ENCODE data around the gene BRD3.

The BRD3 gene

DNA sequence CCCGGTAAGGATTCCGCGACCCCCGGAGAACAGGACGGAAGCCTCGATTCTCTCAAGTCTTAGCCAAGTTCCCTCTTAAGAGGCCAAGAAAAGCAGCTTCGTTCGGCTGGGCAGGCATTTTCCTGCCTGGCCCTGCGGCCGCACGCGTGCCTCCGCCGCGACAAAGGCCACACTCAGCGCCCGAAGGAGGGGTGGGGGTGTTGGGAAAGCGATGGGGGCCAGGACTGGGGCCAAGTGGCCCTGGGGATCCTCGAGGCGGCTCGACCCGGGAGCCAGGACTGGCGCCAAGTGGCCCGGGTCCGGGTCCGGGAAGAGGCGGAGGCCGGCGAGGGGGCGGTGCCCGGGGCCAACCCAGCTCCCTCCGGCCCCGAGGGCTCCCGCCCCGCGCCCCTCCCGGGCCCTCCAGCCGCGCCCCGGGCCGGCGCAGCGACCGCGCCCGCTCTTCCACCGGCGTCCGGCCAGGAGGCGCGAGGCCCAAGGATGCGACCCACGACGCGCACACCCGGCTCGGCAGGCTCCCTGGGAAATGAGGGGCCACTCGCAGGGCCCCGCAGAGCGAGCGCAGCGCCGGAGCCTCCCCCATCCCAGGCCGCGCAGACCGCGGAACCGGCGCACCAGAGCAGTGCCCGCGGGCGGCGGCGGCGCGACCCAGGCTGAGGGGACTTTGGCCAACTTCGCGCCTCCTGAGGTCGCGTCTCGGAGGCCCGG, 76.5 kb downstream of the BRD3 start:
- no peak for TF ChIP-seq POLR2AphosphoS5 (IDR thresholded peaks at IDR 0.05; ENCODE audit: low read depth, low read length)
- TF ChIP-seq SIN3A (IDR thresholded peaks at IDR 0.05; ENCODE audit: borderline replicate concordance, insufficient read depth, low read length): 0 out of 2 replicates have a peak, but pooled peaks have one; percentile 7

DNA sequence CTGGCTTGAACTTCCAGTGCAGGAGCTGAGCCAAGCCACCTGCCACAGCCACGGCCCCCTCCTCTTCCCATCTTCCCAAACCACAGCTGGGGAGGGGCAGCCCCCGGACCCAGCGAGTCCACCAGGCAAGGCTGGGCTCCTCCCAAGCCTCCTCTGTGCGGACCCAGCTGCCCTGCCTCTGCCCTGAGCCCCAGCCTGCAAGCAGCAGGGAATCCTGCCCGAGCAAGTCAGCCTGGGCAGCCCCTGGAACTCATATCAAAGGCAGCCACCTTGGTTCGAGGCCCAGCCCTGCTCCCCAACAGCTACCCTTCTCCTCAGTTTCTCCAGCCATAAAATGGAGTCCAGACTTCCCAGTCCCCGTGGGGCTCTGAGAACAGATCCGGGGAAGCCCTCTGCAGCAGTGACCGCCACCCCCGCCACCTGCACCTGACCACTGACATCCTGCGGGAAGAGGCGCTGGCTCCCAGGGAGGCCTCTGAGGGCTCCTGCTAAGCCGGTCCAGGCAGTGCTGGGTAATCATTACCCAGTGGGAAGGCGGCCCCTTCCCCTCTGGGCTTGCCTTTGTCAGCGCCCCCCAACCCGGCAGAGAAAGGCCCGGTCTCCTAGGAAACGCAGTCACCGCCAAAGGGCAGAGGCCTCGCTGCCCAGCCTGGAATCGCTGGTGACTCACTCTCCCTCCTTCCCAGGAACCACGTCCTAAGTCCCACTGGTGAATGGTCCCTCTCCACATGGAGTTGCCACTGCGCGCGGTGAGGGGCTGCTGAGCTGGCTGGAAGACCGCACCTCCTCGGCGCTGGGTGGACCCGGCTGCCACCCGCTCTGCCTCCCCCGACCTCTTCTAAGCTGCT, 77.2 kb downstream of the BRD3 start:
- TF ChIP-seq POLR2AphosphoS5 (IDR thresholded peaks at IDR 0.05; ENCODE audit: low read depth, low read length): no peak

DNA sequence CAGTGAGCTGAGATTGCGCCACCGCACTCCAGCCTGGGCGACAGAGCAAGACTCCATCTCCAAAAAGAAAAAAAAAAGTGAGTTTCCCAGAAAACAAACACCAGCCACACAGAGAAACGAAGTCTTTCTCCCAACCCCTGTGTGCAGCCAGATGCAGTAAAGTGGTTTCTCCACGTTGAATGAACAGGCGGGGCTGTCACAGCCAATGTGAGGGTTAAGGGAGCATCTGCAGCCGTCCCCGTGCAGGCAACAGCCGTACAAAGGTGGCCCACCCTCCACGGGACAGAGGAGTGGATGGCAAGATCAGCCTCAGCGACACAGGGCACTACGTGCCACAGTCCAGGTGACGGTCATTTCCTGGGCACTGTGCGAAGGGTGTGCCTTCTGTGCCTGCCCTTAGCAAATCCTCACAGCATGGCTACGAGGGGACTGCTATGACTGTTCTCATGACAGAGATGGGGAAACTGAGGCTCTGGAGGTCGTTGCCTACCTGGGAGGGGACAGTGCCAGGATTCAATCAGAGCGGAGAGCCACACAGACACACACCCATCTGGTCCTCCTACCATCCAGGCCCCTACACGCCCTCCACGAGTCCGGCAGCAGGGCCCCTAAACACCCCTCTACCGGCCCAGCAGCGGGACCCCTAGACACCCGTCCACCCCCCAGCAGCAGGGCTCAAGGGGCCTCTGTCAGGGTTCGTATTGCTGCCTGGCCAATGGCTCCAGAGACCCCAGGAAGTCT, 78.0 kb downstream of the BRD3 start:
- TF ChIP-seq FOXP2 (optimal IDR thresholded peaks at IDR 0.05; ENCODE audit: borderline replicate concordance, extremely low read depth, extremely low read length, insufficient read depth): no peak
- TF ChIP-seq POLR2AphosphoS5 (IDR thresholded peaks at IDR 0.05; ENCODE audit: low read depth, low read length): no peak
- TF ChIP-seq, protein P1, sequence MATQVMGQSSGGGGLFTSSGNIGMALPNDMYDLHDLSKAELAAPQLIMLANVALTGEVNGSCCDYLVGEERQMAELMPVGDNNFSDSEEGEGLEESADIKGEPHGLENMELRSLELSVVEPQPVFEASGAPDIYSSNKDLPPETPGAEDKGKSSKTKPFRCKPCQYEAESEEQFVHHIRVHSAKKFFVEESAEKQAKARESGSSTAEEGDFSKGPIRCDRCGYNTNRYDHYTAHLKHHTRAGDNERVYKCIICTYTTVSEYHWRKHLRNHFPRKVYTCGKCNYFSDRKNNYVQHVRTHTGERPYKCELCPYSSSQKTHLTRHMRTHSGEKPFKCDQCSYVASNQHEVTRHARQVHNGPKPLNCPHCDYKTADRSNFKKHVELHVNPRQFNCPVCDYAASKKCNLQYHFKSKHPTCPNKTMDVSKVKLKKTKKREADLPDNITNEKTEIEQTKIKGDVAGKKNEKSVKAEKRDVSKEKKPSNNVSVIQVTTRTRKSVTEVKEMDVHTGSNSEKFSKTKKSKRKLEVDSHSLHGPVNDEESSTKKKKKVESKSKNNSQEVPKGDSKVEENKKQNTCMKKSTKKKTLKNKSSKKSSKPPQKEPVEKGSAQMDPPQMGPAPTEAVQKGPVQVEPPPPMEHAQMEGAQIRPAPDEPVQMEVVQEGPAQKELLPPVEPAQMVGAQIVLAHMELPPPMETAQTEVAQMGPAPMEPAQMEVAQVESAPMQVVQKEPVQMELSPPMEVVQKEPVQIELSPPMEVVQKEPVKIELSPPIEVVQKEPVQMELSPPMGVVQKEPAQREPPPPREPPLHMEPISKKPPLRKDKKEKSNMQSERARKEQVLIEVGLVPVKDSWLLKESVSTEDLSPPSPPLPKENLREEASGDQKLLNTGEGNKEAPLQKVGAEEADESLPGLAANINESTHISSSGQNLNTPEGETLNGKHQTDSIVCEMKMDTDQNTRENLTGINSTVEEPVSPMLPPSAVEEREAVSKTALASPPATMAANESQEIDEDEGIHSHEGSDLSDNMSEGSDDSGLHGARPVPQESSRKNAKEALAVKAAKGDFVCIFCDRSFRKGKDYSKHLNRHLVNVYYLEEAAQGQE (IDR thresholded peaks at IDR 0.05; ENCODE audit: insufficient read depth in 1 of 2, low read depth in 2 of 2, low read length in 2 of 2): no peak
- no peak for TF ChIP-seq SIN3A (IDR thresholded peaks at IDR 0.05; ENCODE audit: borderline replicate concordance, insufficient read depth, low read length)
- TF ChIP-seq TAF1 (IDR thresholded peaks at IDR 0.05; ENCODE audit: borderline replicate concordance, insufficient read depth, low read length): no peak

DNA sequence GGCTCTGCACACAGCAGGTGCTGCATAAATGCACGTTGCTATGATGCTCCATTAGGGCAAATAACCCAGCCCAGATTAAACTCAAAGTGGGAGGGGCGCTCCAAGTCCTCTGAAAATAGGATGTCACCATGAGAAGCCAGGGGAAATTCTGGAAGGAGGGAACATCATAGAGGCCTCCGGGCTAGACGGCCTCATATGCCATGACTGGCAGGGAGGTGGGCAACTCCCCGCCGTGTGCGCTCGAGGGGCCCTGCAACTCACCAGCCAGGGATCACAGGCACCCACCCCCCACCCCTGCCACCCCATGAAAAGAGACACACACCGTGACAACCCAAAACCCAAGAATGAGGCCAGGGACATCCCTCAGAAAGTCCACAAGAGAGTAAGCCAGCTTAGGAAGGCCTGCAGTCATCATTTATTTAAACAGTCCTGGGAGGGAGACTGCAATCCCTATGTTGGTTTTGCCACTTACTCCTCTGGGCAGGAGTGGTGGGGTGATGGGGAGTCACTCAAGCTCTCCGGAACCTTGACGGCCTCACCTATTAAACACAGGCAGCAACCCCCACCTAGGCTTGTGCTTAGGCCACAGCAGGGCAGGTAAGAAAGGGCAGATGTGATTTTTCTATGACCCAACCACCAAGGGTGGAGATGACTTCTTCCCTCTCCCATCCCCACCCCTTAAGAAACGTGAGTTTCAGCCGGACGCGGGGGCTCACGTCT, 79.7 kb downstream of the BRD3 start:
- TF ChIP-seq TAF1 (IDR thresholded peaks at IDR 0.05; ENCODE audit: borderline replicate concordance, insufficient read depth, low read length) (no peak), FOXP2 (optimal IDR thresholded peaks at IDR 0.05; ENCODE audit: borderline replicate concordance, extremely low read depth, extremely low read length, insufficient read depth) (no peak), POLR2AphosphoS5 (IDR thresholded peaks at IDR 0.05; ENCODE audit: low read depth, low read length) (no peak), SIN3A (IDR thresholded peaks at IDR 0.05; ENCODE audit: borderline replicate concordance, insufficient read depth, low read length) (no peak)
- TF ChIP-seq, protein P1 (IDR thresholded peaks at IDR 0.05; ENCODE audit: insufficient read depth in 1 of 2, low read depth in 2 of 2, low read length in 2 of 2): no peak

DNA sequence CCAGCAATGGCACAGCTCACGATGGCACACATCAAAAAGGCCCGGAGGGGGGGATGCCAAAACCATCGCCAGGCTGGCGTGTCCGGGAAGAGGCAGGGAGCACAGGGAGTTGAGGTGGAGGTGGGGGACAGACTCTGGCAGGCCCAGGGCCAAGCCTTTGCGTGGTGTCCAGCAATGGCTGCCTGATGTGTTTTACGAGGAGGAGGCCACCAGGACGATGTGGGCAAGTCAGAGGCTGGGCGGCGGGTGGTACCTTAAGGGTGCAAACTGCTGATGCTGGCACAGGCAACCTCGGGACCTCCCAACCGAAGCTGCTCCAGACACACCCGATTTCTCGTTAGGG, 80.4 kb downstream of the BRD3 start:
- TF ChIP-seq SIN3A (IDR thresholded peaks at IDR 0.05; ENCODE audit: borderline replicate concordance, insufficient read depth, low read length) (no peak), TAF1 (IDR thresholded peaks at IDR 0.05; ENCODE audit: borderline replicate concordance, insufficient read depth, low read length) (no peak), FOXP2 (optimal IDR thresholded peaks at IDR 0.05; ENCODE audit: borderline replicate concordance, extremely low read depth, extremely low read length, insufficient read depth) (no peak), POLR2AphosphoS5 (IDR thresholded peaks at IDR 0.05; ENCODE audit: low read depth, low read length) (no peak)
- TF ChIP-seq, protein P1 (IDR thresholded peaks at IDR 0.05; ENCODE audit: insufficient read depth in 1 of 2, low read depth in 2 of 2, low read length in 2 of 2): no peak

Data from PFSK-1 (cell line).